ENCODE data around the gene CNPY1. TPM values are rescaled to one million over a fixed set of nuclear protein-coding genes. Genes with fewer than 3 reads are reported as not detected.

CNPY1 gene
- polyA plus RNA-seq, 3 donors, result not detected

DNA sequence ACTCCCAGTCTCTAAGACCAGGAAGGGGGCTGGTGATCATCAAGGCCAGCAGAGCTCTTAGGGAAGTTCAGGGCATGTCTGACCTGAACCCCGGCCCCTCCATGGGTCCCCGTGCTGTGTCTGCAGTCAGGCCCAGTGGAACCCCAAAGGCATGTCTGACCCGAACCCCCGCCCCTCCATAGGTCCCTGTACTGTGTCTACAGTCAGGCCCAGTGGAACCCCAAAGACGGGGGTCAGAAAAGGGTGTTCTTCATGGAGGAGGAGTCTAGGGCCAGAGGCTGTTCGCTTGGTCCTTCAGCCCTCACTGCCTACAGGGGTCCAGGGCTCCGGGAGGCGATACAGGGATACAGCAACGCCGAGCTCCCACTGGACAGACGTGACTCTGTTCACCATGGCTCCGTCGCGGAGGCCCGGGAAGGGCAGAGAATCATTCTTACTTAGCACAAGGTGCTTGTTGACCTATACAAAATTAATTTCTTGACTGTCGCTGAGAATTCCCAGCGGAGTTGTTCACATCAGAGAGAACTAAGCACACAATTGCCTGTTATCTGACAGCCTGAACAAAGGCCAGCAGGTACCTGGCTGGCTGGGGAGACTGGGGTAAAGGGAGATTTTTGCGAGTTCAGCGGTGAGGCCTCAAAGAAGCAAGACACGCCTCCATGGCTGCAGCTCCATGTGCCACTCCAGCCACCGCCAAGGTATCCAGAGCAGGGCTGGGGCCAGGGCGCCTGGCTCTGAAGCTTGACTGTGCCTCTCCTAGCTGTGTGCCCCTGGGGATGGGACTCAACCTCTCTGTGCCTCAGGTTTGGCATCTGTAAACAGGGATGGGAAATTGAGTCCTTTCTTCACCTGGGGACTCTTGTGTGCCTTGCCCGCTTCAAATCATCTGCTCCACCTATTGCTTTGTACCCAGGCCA lies 61.6 kb downstream of the CNPY1 start:
- DNase-seq (ENCODE audit: extremely low read depth in 1 of 11, low read depth in 9 of 11, low spot score in 4 of 11), result no peak

DNA sequence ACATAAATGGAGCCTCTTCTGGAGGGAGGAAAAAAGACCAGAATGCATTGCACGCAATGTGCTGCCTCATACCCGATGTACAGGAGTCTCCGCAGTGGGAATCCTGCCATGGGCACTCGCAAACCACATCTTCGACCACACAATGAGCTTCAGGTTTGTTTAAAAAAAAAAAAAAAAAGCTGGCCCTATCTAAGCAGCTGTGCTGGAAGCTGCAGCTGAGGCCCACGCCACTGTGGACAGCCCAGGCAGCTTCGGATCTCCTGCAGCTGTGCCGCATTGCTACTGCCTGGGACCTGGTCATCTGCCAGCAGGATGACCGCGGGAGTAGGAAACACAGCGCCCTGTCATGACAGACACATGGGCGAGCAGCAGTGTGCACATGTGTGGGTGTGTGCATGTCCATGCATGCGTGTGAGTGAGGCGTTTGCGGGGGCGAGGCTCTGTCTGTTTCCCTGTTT lies 62.5 kb downstream of the CNPY1 start:
- no peak for DNase-seq (ENCODE audit: extremely low read depth in 1 of 11, low read depth in 9 of 11, low spot score in 4 of 11)

DNA sequence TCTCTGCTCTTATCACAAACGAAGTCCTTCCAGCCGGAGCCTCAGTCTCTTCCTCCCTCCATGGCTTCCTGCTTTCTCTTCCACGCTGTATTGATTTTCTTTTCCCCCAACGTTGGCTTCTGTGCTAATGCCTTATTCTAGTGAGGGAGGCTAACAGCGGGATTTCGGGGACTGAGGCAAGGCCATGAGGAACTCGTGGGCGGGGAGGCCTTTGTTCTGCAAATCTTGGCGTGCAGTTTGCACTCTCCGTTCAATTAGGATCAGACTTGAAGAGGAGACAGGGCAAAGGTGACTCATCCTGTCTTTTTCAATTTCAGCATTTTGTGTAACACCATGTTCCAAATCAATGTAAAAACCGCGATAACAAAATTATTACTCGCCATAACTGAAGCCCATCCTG lies 63.1 kb downstream of the CNPY1 start:
- DNase-seq (ENCODE audit: extremely low read depth in 1 of 11, low read depth in 9 of 11, low spot score in 4 of 11), result no peak

DNA sequence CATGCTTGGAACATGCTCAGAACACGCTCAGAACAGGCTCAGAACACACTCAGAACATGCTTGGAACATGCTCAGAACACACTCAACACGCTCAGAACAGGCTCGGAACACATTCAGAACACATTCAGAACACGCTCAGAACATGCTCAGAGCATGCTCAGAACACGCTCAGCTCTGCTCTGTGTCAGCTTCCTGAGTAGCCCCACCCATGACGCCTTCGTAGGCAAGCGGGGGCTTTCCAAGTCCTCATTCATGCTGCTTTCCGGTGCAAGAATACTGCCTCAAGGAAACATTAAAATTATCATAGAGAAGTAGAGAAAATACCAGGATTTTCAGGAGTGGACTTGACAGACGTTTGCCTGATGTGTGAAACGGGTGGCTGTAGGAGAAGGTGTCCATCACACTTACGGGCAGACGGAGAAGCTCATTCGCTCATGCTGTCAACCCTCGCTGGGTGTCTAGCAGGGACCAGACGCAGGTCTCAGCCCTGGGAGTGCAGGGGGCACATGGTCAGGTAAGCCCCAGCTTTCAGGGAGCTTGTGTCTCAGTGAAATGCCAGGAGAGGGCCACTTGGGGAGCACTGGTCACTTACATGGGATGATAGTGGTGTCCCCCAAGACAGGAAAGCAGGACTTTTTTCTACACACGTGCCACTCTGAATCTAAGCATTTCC lies 63.7 kb downstream of the CNPY1 start:
- DNase-seq (ENCODE audit: extremely low read depth in 1 of 11, low read depth in 9 of 11, low spot score in 4 of 11), result no peak

DNA sequence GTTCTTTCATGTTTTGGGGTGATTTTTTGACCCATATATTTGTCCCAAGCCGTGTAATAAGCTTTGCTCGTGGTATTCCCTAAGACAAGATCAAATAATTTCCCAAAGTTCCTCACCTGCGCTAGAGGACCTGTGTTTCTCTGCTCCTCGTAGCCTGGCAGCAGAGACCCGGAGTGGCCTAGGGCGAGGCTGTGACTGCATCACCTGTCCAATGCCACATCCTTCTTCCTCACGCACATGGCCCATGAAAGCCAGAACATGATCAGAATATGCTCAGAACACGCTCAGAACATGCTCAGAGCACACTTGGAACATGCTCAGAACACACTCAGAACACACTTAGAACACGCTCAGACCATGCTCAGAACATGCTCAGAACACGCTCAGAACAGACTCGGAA lies 64.6 kb downstream of the CNPY1 start:
- no peak for DNase-seq (ENCODE audit: extremely low read depth in 1 of 11, low read depth in 9 of 11, low spot score in 4 of 11)

DNA sequence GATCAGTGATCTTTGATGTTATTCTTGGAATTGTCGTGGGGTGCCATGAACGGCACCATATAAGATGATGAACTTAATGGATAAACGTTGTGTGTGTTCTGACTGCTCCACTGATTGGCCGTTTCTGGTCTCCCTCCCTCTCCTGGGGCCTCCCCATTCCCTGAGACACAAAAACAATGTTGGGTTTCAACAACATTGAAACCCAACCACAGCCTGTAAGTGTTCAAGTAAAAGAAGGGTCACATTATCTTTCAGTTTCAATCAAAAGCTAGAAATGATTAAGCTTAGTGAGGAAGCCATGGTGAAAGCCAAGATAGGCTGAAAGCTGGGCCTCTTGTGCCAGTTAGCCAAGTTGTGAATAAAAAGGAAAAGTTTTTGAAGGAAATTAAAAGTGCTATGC lies 68.9 kb downstream of the CNPY1 start:
- no peak for DNase-seq (ENCODE audit: extremely low read depth in 1 of 11, low read depth in 9 of 11, low spot score in 4 of 11)

DNA sequence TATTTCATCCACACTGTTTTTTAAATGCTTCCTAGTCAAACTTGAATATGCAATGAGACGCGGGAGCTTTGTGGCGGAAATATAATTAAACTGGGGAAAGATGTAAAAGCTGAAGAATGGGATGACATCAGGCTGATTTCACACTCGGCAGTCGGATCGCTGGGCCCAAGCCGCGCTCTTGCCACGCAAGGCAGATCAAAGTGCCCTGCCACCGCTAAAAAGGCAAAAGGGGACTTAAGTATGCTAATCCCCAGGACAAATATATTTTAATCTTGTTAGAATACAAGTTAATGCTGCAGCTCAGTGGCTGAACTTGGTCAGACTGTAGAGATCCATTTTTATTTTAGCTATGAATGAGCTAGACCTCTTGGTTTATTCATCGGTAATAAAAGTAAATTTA lies 74.6 kb downstream of the CNPY1 start:
- no peak for DNase-seq (ENCODE audit: extremely low read depth in 1 of 11, low read depth in 9 of 11, low spot score in 4 of 11)

DNA sequence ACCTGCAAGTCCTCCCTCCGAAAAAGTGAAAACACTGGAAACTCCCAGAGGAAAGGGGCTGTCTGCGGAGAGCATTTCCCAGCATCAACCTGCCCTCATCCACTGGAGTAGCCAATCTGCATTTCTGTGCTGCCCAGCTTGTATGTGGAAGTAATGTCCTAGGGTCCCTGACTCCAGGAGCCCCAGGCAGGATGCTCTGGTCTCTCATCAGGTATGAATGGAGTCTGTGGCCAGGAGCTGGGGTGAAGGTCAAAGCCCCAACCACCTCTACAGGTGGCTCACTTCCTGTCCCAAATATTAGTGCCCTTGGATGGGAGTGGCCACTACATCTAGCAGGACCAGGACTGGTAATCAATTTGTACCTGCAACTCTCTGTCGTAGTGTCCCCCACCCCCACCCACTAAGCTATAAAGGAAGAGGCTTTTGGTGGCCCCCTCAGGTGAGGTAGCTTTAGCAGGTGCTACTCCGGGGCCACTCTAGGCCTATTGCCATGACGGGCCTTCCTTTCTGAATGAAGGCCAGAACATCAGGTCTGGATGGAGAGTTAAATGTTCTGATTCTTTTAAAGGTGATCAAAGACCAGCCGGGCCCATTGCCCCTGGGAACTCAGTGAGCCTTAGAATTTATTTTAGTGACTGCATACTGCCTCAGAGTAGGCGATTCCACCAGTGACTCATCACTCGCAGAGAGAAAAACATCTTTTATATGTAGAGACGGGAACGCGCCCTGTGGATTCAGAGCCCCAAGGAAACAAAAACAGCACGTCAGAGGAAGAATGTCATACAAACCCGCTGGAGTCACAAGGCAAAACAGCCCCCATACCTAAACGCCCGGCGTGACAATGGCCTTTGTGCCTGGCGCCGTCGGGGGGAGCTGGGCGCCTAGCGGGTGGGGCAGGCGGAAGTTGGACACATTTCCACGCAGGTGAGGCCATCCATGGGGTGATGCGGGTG lies 75.4 kb downstream of the CNPY1 start:
- no peak for DNase-seq (ENCODE audit: extremely low read depth in 1 of 11, low read depth in 9 of 11, low spot score in 4 of 11)

DNA sequence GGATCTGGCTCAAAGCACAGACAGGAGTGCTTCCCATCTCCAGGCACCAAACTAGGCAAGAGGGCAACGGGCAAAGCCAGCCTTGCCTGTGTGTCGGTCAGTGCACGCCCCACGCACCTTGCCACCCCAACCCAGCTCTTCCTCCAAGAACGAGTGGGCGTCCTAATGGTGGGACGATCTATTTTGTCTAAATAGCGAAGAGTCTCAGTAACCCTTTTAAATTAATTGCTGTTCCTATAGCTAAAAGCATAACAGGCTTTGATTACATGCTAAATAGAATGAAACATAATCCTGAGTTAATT lies 76.2 kb downstream of the CNPY1 start:
- DNase-seq (ENCODE audit: extremely low read depth in 1 of 11, low read depth in 9 of 11, low spot score in 4 of 11), result no peak

DNA sequence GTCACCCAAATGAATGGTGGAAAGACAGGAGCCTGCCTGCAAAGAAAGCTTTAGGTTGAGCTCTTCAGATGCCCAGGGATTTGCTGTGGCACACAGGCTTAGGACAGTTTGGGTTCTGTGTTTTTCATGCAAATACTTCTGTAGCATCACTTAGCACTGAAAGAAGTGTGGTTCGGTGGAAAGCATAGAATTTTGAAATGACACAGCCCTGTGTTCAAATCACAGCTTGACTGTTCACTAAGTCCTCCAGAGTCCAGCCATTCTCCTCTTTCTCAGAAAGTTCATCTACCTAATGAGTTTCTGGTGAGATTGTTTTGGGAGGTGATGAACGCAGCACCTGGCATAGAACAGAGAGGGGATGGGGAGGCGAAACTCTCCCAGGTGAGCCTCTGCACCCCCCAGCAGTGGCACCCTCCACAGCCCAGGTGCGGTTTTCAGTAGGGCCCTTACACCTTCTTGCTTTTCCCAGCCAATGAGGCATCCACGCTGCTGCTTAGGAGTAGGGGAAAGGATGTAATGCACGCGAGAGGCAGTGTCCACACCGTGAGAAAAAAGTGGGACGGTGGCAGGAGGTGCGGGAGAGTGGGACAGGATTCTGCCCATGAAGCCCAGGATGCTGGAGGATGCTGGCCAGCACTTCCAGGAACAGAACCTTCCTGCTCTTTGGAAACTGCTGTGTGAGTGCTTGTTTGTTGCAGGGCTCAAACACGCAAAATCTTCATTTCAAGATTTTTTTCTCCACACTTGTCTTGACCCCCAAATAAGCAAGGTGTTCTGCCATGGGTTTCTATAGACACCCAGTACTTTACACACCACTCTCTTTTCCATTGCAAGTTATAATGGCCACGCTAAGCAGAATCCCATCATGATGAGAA lies 76.8 kb downstream of the CNPY1 start:
- DNase-seq (ENCODE audit: extremely low read depth in 1 of 11, low read depth in 9 of 11, low spot score in 4 of 11), result no peak

DNA sequence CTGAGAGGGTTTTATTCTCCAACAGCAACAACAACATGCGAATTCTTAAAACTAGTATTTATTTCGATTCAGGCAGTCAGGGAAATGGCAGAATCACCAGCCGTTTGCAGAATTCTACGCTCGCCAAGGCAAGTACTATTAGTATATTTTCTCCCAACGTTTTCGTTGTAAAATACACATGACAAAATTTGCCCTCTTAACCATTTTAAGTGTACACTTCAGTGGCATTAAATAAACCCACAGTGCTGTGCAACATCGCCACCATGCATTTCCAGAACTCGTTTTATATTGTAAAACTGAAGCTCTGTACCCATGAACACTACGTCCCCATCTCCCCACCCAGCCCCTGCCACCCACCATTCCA lies 77.6 kb downstream of the CNPY1 start:
- DNase-seq (ENCODE audit: extremely low read depth in 1 of 11, low read depth in 9 of 11, low spot score in 4 of 11), result no peak

DNA sequence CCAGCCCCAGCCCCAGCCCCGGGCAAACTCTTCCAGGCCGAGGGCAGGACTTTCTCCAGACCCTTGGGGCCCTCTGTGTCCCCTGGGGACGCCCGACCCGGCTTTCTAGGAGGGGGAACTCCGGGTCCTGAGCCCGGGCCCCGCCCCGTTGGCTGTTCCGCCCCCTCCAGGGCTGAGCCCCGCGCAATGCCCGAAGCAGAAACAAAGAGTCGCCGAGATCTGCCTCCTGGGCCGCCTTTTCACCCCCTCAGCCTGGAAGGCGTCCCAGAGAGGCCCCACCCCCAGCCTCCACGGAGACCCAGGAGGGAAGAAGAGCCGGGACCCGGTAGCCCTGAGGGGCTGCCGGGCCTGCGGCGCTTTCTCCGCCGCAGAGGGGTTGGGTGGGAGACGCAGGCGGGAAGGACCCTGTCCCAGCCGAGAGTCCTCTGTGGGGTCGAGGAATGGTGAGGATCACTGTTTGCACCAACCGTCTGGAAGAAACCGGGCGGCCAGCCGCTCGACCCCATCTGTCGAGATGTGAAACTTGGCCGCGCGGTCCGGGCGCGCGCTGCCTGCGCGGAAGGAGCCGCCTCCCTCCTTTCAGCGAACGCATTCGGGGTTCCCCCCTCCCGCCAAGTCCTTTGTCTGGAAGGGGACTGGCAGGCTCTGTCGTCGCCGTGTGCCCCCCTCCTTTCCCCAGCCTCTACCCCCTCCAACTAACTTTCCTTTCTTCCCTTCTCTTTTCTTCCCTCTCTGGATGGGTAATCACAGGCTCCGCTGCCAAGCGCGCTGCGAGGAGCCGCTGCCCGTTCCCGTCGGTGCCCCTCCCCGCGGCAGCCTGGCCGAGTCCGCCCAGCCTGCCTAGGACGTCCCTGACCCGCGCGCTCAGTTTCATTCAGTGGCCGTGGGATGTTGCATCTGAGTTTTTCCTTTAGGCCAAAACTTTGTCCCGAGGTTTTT lies 78.2 kb downstream of the CNPY1 start:
- DNase-seq (ENCODE audit: extremely low read depth in 1 of 11, low read depth in 9 of 11, low spot score in 4 of 11), result no peak

DNA sequence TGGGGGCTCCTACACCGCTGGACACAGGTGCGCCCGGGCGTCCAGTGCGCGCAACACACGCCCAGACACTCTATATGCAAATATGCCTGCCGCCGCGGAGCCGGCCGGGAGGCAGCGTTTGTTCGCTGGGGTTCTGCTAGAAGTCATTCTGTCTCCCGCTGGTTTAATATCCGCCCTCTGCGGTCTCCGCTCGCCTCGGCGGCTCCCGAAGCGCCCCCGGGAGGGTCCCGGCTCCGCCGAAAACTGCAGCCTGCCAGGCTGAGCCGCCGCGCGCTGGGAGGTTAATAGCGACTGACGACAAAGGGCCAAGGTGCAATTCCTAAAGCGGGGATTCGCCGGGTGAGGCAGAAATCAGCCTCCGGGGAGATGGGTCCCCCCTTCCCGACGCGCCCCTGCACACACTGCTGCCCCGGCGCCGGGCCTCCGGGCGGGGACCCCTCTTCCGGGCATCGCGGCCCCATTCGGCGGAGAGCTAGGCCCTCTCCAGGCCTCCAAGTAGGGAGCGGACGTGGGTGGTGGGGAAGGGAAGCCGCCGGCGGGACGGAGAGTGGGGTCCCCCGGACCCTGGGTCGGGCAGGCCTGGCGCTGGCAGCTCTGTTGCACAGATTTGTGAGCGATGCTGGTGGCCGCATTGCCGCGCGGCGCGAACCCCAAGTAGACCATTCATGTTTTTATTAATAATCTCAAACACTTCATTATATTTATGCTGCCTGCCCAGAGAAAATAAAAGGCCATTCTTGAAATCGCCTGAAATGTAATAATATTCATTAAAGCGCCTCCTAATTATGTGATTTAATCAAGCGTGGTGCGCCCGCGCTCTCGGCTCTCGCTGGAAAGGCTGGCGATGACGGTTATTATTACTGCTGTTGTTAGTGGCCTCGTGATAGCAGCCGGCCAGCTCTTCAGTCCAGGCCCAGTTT lies 79.3 kb downstream of the CNPY1 start:
- no peak for DNase-seq (ENCODE audit: extremely low read depth in 1 of 11, low read depth in 9 of 11, low spot score in 4 of 11)

DNA sequence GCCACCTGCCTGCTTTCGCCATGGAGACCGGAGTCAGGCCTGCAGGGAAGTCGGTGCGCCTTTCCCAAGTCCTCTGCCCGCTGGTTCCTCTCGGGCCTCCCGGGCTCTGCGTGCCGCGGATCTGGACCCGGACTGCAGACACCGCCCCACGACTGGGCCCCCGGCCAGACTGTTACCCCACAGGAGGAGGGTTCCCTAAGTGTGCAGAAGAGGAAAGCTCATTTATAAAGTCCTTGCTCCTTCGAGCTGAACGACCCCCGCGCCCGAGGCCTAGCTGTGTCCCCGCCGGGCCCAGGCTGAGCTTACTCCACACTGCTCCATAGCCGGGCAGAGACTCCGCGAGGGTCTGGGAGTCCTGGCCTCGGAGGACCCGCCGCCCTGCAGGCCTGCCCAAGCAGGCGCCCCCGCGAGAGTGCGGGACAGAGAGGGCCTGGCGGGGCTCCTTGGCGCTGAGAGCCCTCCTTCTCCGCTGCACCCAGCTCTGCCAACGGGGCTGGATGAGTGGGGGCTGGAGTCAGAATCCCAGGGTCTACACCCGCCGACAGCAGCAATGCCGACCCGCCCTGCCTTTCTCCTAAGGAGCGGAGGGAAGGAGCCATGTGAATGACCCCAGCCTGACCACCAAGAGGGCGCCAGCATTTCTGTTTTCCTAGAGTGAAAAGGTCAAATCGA lies 80.1 kb downstream of the CNPY1 start:
- no peak for DNase-seq (ENCODE audit: extremely low read depth in 1 of 11, low read depth in 9 of 11, low spot score in 4 of 11)

DNA sequence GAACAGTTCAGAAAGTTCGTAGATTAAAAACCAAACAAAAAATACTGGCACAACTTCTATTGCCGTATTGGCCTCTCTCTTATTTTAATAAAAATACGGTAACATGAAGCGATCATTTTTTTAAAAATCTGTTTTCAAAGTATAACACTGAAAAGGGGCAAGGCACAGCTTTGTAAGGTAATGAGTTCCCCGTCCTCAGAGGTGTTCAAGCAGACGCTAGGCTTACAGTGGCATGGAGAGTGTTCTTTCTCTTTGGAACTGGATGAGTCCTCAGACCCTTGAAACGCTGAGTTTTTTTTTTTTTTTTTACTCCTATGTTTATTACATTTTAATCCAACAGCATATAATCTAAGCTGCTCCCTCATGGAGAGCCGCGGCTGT lies 80.6 kb downstream of the CNPY1 start:
- DNase-seq (ENCODE audit: extremely low read depth in 1 of 11, low read depth in 9 of 11, low spot score in 4 of 11), result no peak

Data from renal cortex interstitium (tissue), 11 donors.